SK-N-SH (cell line): ENCODE data around the gene FADD. TPM values are rescaled to one million over a fixed set of nuclear protein-coding genes. Genes with fewer than 3 reads are reported as not detected.

Experiments used
- CTCF ChIA-PET: fragments of 300-600, 350-600 bp; formaldehyde crosslinking; extraction: SDS; loops from one replicate; lab custom pipeline; 2021; lab: Yijun Ruan, JAX
- POLR2A ChIA-PET: fragments of 350-600 bp; sonication (Branson Sonifier 250); formaldehyde crosslinking; extraction: SDS; loops from one replicate; lab custom pipeline; 2020; ENCODE audit warnings: antibody characterized with exemption, inconsistent platforms; lab: Yijun Ruan, JAX
- DNase-seq: peaks from one replicate; pipeline ENCODE4 v3.0.0; 2012
- H2AFZ ChIP-seq: fragments of 200-600 bp; sonication (generic); 2 replicates; pipeline ENCODE4 v1.8.1; 2016; ENCODE audit warnings: antibody characterized with exemption, mild to moderate bottlenecking, low read depth
- H3F3A ChIP-seq: fragments of 200-600 bp; sonication (generic); replicated peaks from 2 replicates; pipeline ENCODE3; 2016; ENCODE audit warnings: antibody characterized with exemption, mild to moderate bottlenecking; ENCODE audit not compliant: insufficient read depth
- H3K27ac ChIP-seq, 2 experiments: fragments of 200-500 bp in 1 of 2; fragments of 200-600 bp in 1 of 2; sonication (Bioruptor generic) in 1 of 2; sonication (generic), shearing (Covaris generic) in 1 of 2; 2 replicates each; pipeline versions ENCODE4 v1.5.1 to v1.6.1; 2014 to 2016; ENCODE audit warnings: low read depth in 2 of 2, inconsistent platforms in 1 of 2, low read length in 1 of 2, mild to moderate bottlenecking in 1 of 2, mixed read lengths in 1 of 2
- H3K27me3 ChIP-seq: fragments of 200-600 bp; sonication (generic), shearing (Covaris generic); 2 replicates; pipeline ENCODE4 v1.6.1; 2016; ENCODE audit warnings: mixed run types; ENCODE audit not compliant: insufficient read depth
- H3K36me3 ChIP-seq, 2 experiments: fragments of 200-500 bp in 1 of 2; fragments of 200-600 bp in 1 of 2; sonication (Bioruptor generic) in 1 of 2; sonication (generic) in 1 of 2; replicated peaks in 1 of 2; 2 replicates each; pipeline versions ENCODE3 to v1.5.1; 2014 to 2016; ENCODE audit warnings: low read length in 1 of 2, mild to moderate bottlenecking in 1 of 2; ENCODE audit not compliant: insufficient read depth in 2 of 2, control insufficient read depth in 1 of 2
- H3K4me1 ChIP-seq, 2 experiments: fragments of 200-500 bp in 1 of 2; fragments of 200-600 bp in 1 of 2; sonication (Bioruptor generic) in 1 of 2; sonication (generic), shearing (Covaris generic) in 1 of 2; 2 replicates each; pipeline versions ENCODE4 v1.5.1 to v1.6.1; 2014 to 2016; ENCODE audit warnings: low read depth in 1 of 2, low read length in 1 of 2, mixed run types in 1 of 2; ENCODE audit not compliant: insufficient read depth in 2 of 2, control insufficient read depth in 1 of 2
- H3K4me2 ChIP-seq: fragments of 200-600 bp; sonication (generic), shearing (Covaris generic); 2 replicates; pipeline ENCODE4 v1.6.1; 2017; ENCODE audit warnings: mixed run types
- H3K4me3 ChIP-seq, 2 experiments: fragments of 200-500 bp in 1 of 2; fragments of 200-600 bp in 1 of 2; sonication (Bioruptor generic) in 1 of 2; sonication (generic), shearing (Covaris generic) in 1 of 2; 2 replicates each; pipeline versions ENCODE4 v1.5.1 to v1.8.1; 2014 to 2016; ENCODE audit warnings: low read depth in 2 of 2, inconsistent platforms in 1 of 2, low read length in 1 of 2, mild to moderate bottlenecking in 1 of 2, mixed read lengths in 1 of 2, moderate library complexity in 1 of 2
- H3K79me2 ChIP-seq: fragments of 200-600 bp; sonication (generic); 2 replicates; pipeline ENCODE4 v1.8.1; 2017; ENCODE audit warnings: mild to moderate bottlenecking; ENCODE audit not compliant: insufficient read depth
- H3K9ac ChIP-seq: fragments of 200-600 bp; sonication (generic); 2 replicates; pipeline ENCODE4 v1.6.1; 2017; ENCODE audit warnings: mixed run types
- H3K9me2 ChIP-seq: fragments of 200-600 bp; sonication (generic); 2 replicates; pipeline ENCODE4 v1.6.1; 2017; ENCODE audit warnings: mixed run types
- H3K9me3 ChIP-seq: fragments of 200-600 bp; sonication (generic); 2 replicates; pipeline ENCODE4 v1.6.1; 2017; ENCODE audit warnings: mixed run types, mild to moderate bottlenecking, moderate library complexity
- H4K20me1 ChIP-seq: fragments of 200-600 bp; sonication (generic); 2 replicates; pipeline ENCODE4 v1.6.1; 2017; ENCODE audit warnings: mild to moderate bottlenecking, mixed run types; ENCODE audit not compliant: insufficient read depth
- FOSL2 ChIP-seq: IDR thresholded peaks from 2 replicates; pipeline ENCODE4 v1.4.0; 2012; ENCODE audit warnings: low read depth, mild to moderate bottlenecking, moderate library complexity, borderline replicate concordance
- GABPA ChIP-seq: IDR thresholded peaks from 2 replicates; pipeline ENCODE4 v1.4.0; 2012; ENCODE audit warnings: low read depth, mild to moderate bottlenecking
- GATA2 ChIP-seq: sonication (generic); formaldehyde crosslinking; IDR thresholded peaks from 2 replicates; pipeline ENCODE4 v1.5.0; 2020; ENCODE audit warnings: mild to moderate bottlenecking, missing genetic modification reagents
- NRF1 ChIP-seq: IDR thresholded peaks from 2 replicates; pipeline ENCODE4 v1.6.1; 2012; ENCODE audit warnings: low read depth, mild to moderate bottlenecking, low read length
- POLR2AphosphoS5 ChIP-seq: IDR thresholded peaks from 2 replicates; pipeline ENCODE4 v1.6.1; 2012; ENCODE audit warnings: low read depth, low read length
- REST ChIP-seq: IDR thresholded peaks from 2 replicates; pipeline ENCODE4 v1.6.1; 2012; ENCODE audit warnings: mild to moderate bottlenecking, low read depth, low read length, moderate library complexity
- RFX5 ChIP-seq: IDR thresholded peaks from 2 replicates; pipeline ENCODE4 v1.6.1; 2012; ENCODE audit warnings: mild to moderate bottlenecking, improper control_type of control experiment, low read length
- SMC3 ChIP-seq: IDR thresholded peaks from 2 replicates; pipeline ENCODE4 v1.6.1; 2012; ENCODE audit warnings: low read depth, low read length, improper control_type of control experiment
- TEAD4 ChIP-seq: IDR thresholded peaks from 2 replicates; pipeline ENCODE4 v1.4.0; 2012; ENCODE audit warnings: mild to moderate bottlenecking, borderline replicate concordance; ENCODE audit not compliant: insufficient read depth
- USF1 ChIP-seq: IDR thresholded peaks from 2 replicates; pipeline ENCODE4 v1.4.0; 2012; ENCODE audit warnings: low read depth, borderline replicate concordance
- polyA plus RNA-seq, 3 experiments: library from polyadenylated mRNA; depleted of rRNA; stranded (reverse); fragments of >200 nt; gene quantifications; 2 replicates each; pipeline ENCODE4 v1.2.3, GENCODE V29; 2012
- TF ChIP-seq, protein P1 (sequence below): fragments of 200-600 bp; sonication (generic); IDR thresholded peaks from 2 replicates; pipeline ENCODE4 v1.6.1; 2017; ENCODE audit warnings: antibody characterized with exemption, mild to moderate bottlenecking, moderate library complexity
- TF ChIP-seq, protein P2 (sequence below): fragments of 150-350 bp; IDR thresholded peaks from 2 replicates; pipeline ENCODE4 v1.6.1; 2017; ENCODE audit warnings: antibody characterized with exemption, low read length, low read depth, borderline replicate concordance

FADD gene
- polyA plus RNA-seq, 1 of the 3 experiments (the other 2 are of a cell fraction) = 23.8 TPM

DNA sequence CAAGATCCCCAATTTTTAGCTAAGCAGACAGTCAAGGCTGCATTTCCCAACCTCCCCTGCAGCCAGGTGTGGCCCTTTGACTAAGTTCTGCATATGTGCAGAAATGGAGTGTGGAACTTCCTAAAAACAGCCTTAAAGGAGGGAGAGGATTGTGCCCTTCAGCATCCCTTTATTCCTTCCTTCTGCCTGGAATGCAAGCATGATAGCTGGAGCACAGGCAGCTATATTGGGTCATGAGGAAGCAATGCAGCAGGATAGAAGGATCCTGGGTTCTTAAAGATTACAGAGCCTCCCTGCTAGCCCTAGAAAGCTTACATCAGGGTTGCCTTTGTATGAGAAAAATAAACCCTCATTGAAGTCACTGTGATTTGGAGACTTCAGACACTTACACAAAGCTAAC lies 29.9 kb downstream of the FADD start:
- Histone ChIP-seq H3F3A (peaks cover 16% of the 10 kb centered on the region), H3K4me1 (no peaks in the 10 kb centered on the region), H3K9me3 (no peaks in the 10 kb centered on the region), H3K79me2 (no peaks in the 10 kb centered on the region), H3K4me3 (no peak overlapping the region), H3K27me3 (no peaks in the 10 kb centered on the region), H4K20me1 (peaks cover 9% of the 10 kb centered on the region; the same call in 1 of the 2 replicates), H3K9me2 (no peaks in the 10 kb centered on the region), H3K4me2 (no peak overlapping the region), H3K9ac (no peak overlapping the region), H3K27ac (0 out of 4 replicates have a peak overlapping the region, but pooled peaks of 1 of the 2 experiments have one; percentile 9), H2AFZ (no peak overlapping the region), H3K36me3 (no peaks in the 10 kb centered on the region)
- TF ChIP-seq SMC3 (no peak), FOSL2 (no peak), NRF1 (no peak), RFX5 (no peak), GATA2 (CRISPR knock-in tag) (no peak), TEAD4 (no peak), POLR2AphosphoS5 (no peak), GABPA (no peak), USF1 (no peak), REST (no peak)
- TF ChIP-seq, protein P1, sequence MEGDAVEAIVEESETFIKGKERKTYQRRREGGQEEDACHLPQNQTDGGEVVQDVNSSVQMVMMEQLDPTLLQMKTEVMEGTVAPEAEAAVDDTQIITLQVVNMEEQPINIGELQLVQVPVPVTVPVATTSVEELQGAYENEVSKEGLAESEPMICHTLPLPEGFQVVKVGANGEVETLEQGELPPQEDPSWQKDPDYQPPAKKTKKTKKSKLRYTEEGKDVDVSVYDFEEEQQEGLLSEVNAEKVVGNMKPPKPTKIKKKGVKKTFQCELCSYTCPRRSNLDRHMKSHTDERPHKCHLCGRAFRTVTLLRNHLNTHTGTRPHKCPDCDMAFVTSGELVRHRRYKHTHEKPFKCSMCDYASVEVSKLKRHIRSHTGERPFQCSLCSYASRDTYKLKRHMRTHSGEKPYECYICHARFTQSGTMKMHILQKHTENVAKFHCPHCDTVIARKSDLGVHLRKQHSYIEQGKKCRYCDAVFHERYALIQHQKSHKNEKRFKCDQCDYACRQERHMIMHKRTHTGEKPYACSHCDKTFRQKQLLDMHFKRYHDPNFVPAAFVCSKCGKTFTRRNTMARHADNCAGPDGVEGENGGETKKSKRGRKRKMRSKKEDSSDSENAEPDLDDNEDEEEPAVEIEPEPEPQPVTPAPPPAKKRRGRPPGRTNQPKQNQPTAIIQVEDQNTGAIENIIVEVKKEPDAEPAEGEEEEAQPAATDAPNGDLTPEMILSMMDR = no peak
- TF ChIP-seq, protein P2, sequence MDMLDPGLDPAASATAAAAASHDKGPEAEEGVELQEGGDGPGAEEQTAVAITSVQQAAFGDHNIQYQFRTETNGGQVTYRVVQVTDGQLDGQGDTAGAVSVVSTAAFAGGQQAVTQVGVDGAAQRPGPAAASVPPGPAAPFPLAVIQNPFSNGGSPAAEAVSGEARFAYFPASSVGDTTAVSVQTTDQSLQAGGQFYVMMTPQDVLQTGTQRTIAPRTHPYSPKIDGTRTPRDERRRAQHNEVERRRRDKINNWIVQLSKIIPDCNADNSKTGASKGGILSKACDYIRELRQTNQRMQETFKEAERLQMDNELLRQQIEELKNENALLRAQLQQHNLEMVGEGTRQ = no peak
- ChIA-PET CTCF (interaction anchor here (0.7 kb wide), 1 partner anchor 37 kb away, joined by 3 read pairs; no protein-coding TSS in a partner anchor), POLR2A (no interaction called here)
- DNase-seq = no peak
